NCI-H2107 treated with DMSO at 0.1 percent for 48 hours (cell line): ENCODE measurements around the gene TTC6.

Experiments
- DNase-seq: peaks from one replicate; lab custom pipeline; 2025; ENCODE audit not compliant: unreplicated experiment; lab: John Stamatoyannopoulos, UW

The TTC6 gene

DNA sequence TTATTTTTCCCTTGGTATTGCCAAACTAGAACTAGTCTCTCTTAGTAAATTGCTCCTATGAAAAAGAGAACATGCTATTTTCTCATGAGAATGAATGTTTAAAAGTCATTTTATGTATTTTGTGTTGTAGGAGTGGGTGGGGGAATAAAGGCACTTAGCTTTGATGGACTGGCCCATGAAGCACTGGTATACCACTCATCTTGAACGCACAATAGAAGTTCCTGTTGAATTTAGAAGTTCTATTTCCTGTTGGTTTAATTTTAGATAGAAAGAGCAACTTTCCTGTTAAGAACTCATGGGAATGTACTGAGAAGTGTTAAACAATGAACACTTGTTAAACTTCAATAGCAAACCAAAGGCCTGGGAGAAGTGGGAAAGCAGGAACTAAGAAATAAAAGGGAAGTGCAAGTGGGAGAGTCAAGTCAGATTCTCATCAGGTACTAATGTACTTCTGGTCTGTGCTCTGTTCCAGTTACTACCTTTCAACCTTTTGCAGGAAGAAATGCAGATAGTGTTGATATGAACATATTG is 23.1 kb downstream of the TTC6 start:
- no peak for DNase-seq

DNA sequence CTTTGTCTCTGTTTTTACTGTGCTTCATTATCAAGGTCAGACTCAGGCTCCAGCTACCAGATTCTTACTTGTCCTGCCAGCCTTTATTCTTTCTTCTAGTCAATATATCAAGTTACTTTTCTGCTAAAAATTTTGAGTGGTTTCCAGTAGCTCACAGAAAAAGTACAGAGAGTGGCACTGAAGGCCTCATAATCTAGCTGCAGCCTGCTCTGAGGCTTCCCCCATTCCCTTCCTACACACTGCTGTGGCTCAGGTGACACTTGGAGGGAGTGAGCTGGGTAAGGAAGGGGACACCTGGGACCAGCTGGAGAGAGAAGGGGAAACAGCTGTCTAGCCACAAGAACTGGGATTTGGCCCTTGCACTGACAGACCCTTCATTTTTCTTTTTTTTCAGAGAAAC is 25.4 kb downstream of the TTC6 start:
- DNase-seq, result peak; percentile 52

DNA sequence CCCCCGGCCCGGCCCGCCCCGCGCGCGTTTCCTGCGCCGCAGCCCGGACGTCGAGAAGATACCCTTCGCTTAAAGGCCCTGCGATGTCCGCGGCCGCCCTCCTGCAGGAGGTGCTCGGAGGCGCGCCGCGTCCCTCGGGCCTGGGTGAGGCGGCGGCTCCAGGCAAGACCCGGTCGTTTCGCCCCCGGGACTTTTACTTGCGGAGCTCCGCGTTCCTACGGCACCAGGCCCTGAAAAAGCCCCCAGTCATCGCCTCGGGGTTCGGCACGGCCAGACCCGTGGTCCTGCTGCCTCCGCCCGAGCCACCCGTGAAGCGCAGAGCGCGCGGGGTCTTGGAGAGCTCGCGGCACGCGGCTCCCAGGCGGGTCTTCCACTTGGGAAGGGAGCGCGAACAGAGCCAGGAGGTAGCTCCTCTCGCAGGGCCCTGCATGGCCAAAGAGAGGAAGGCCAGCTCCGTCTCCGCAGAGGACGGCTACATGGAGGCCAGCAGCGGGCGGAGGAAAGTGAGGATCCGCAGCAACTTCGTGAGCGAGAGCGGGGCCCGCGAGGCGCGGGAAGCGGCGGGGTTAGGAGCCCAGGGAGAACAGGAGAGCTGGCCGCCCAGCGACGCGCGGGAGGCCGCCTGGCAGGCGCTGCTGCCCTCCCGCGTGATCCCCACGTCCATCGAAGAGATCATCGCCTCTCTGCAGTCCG is 26.9 kb downstream of the TTC6 start:
- DNase-seq, result no peak

DNA sequence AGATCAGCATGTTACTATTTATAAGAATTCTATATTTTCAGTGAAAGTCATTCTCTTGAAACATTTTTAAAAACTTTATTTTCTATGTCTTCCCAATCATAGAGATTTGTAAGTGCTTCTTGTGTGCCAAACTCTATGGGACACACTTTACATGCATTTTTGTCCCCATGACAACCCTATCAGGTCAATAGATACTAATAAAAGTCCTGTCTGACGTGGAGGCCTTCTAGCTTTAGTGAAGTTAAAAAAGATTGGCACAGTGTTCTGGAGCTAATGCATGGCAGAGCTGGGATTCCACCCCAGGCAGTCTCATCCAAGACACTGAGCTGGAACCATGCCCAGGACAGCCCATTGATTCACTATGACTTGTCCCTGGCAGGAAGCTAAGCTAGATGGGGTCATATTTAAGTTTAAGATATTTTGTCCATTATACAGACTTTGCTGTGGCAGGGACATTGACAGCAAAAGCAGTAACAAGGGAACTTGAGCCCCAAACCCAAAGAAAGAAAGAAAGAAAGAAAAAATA is 28.1 kb downstream of the TTC6 start:
- DNase-seq, result no peak

DNA sequence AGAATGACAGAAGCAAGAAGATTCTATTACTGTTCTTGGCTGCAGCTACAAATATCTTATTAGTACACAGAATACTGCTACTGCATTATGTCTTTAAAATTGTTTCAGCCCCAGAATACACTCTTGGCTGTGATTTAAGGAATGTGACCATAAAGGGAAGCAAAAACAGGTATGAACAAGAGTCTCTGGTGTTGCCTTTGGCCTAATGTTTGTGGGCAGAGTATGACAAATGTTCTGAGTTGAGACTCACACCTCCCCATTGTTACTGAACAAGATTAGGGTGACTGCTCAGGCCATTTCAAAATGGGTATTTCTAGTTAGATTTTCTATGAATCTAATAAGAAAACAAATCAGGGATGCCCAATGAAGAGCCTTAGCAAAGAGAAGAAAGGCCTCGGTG is 28.5 kb downstream of the TTC6 start:
- DNase-seq, result no peak

DNA sequence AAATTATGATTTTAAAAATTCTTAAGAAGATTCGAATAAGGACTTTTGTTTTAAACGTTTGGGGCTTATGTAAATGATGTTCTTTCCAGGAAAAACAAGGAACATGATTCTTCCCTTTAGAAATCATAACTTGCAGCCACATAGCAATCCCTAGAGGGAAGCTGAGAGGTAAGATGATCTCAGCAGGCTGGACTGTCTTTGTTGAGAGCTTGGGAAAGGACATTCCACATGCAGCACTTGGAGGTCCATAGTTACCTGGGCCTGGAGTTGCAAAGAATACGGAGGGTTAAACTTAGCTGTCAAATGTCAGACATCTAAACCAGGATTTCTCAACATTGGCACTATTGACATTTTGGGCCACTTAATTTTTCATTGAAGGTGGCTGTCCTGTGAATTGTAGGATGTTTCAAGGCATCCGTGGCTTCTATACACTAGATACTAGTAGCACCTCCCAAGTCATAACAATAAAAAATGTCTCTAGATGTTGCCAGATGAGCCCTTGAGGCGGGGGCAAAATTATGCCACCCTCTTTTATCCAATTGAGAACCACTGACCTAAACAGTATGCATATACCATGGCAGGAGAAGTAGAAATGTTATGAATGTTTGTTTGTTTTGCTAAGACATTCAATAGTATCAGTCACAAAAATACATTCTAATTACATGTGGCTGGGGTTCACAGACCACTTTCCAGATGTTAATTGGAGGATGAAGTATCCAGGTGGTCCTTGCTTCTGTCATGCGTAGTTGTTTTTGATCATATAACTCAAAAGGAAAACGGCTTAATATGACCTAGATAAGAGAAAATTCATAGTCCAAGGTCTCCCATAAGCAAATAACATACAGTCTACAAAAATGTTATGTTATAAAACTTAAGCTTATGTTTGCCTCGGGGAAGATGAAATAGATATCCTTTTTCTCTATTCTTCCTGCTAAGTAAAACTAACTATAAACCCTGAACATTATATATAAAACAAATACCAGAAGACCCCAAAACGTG is 30.5 kb downstream of the TTC6 start:
- peak; percentile 74 for DNase-seq

DNA sequence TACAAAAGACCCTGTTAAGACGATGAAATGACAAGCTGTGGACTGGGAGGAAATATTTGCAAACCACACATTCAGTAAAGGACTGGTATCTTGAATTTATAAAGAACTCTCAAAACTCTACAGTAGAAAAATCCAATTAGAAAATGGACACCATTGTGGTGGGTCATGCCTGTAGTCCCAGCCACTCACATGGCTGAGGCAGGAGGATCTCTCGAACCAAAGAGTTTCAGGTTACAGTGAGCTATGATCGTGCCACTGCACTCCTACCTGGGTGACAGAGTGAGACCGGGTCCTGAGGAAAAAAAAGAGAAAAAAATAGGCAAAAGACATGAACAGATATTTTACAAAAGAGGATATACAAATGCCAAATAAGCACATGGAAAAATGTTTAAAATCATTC is 41.9 kb downstream of the TTC6 start:
- DNase-seq, result no peak

DNA sequence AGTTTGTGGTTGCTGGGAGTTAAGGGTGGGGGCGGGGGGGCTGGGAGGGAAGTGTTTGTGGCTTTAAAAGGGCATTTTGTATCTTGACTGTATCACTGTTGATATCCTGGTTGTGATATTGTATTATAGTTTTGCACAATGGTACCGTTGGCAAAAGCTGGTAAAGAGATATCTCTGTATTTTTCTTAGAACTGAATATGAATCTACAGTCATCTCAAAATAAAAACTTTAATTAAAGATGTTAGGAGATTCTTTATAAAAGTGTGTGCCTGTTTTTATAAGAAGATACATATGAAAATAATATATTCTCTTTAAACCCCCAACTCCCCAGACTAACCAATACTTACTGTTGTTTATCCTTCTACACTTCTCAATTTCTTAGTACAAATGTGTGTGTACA is 43.2 kb downstream of the TTC6 start:
- no peak for DNase-seq

DNA sequence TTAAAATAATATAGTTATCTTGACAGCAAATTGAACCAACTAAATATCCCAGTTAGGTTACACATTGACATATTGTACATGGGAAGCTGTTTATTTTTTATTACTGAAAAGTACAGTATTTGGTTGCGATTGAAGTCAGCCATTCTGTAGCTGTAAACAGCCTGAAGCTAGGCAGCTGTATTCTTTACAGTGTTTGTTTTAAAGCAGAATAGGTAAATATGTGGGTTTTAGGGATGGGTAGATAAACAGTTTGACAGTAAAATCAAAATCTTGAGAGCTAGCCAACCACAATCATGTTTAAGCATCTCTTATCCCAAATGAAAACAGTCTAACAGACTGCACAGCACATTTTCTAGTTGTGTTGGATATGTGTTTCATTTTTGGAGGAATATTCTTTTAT is 45.7 kb downstream of the TTC6 start:
- no peak for DNase-seq

DNA sequence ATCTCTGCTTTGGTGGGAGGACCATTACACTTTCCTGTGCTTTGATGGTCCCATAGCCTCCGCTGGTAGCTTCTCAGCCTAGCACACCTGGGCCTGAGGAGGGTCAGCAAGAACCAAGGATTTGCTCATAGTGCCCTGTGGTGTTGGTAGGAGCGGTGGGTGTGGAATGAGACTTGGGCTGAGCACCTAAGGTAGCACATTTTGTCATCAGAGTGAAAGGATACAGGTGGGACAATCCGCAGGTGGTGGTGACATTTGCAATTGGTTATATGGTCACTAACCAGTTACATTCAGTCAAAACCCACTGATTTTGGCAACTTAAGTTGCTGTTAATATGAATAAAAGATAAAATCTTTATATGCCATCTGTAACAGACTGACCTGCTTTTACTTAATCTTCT is 46.7 kb downstream of the TTC6 start:
- DNase-seq, result no peak

DNA sequence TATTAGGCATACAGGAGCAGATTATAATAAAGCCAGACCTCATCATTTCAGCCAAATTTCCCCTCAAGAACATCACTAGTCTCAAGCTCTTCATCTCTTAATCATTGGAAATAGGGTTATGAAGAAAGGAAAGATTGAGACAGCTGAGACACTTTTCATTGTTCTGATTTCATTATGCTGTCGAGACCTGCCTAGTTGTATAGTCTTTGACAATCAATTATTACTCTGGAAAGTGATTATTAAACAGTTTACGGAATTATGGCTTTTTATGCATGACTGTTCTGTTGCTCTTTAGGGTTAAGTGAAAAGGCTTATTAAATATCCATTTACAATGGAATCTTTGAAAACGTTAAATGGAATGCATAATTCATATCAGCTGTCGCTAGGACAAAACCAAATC is 48.3 kb downstream of the TTC6 start:
- peak; percentile 10 for DNase-seq
